Measurements from ENCODE around the gene SRP19.
"Not testable (repeated sequence)": the region's sequence is repeated elsewhere in the genome, so short reads cannot be mapped to it uniquely, and the experiment has no call there.

Gene SRP19

GRCh38 chr5:112860929-112861637 lies at the start of gene SRP19:
Gene SRP19 (plus strand): TSS chr5:112861287. CDS start chr5:112861377, 90 bp downstream.
- peak; percentile 79 to 86 for DNase-seq (ENCODE audit: low read depth in 2 of 2)

- DNase-seq (ENCODE audit: low read depth in 2 of 2), result no peak
Observed at GRCh38 chr5:112812549-112812948, 48.5 kb upstream of the SRP19 start.

GRCh38 chr5:112820246-112820645 lies 40.8 kb upstream of the SRP19 start:
- no peak for DNase-seq (ENCODE audit: low read depth in 2 of 2)

GRCh38 chr5:112822456-112822855 lies 38.6 kb upstream of the SRP19 start:
- no peak for DNase-seq (ENCODE audit: low read depth in 2 of 2)

- no peak for DNase-seq (ENCODE audit: low read depth in 2 of 2)
Observed at GRCh38 chr5:112823181-112823580, 37.9 kb upstream of the SRP19 start.

- no peak for DNase-seq (ENCODE audit: low read depth in 2 of 2)
Observed at GRCh38 chr5:112823656-112824055, 37.4 kb upstream of the SRP19 start.

- no peak for DNase-seq (ENCODE audit: low read depth in 2 of 2)
Observed at GRCh38 chr5:112824197-112824596, 36.9 kb upstream of the SRP19 start.

- no peak for DNase-seq (ENCODE audit: low read depth in 2 of 2)
Observed at GRCh38 chr5:112830378-112830777, 30.7 kb upstream of the SRP19 start.

GRCh38 chr5:112833971-112834370 lies 27.1 kb upstream of the SRP19 start:
- no peak for DNase-seq (ENCODE audit: low read depth in 2 of 2)

- DNase-seq (ENCODE audit: low read depth in 2 of 2), result no peak
Observed at GRCh38 chr5:112844489-112844888, 16.6 kb upstream of the SRP19 start.

- DNase-seq (ENCODE audit: low read depth in 2 of 2), result no peak
Observed at GRCh38 chr5:112846556-112846955, 14.5 kb upstream of the SRP19 start.

GRCh38 chr5:112847306-112847705 lies 13.8 kb upstream of the SRP19 start:
- DNase-seq (ENCODE audit: low read depth in 2 of 2), result no peak

- DNase-seq (ENCODE audit: low read depth in 2 of 2), result no peak
Observed at GRCh38 chr5:112848116-112848811, 12.8 kb upstream of the SRP19 start.

- DNase-seq (ENCODE audit: low read depth in 2 of 2), result no peak
Observed at GRCh38 chr5:112849912-112850311, 11.2 kb upstream of the SRP19 start.

- no peak for DNase-seq (ENCODE audit: low read depth in 2 of 2)
Observed at GRCh38 chr5:112854651-112855050, 6.4 kb upstream of the SRP19 start.

- no peak for DNase-seq (ENCODE audit: low read depth in 2 of 2)
Observed at GRCh38 chr5:112857866-112858265, 3.2 kb upstream of the SRP19 start.

GRCh38 chr5:112860571-112860928 lies 537 bp upstream of the SRP19 start:
- DNase-seq (ENCODE audit: low read depth in 2 of 2), result not testable (repeated sequence)

- DNase-seq (ENCODE audit: low read depth in 2 of 2), result no peak
Observed at GRCh38 chr5:112861638-112861985, 525 bp downstream of the SRP19 start.

GRCh38 chr5:112862085-112862484 lies 998 bp downstream of the SRP19 start:
- no peak for DNase-seq (ENCODE audit: low read depth in 2 of 2)

GRCh38 chr5:112863549-112863948 lies 2.5 kb downstream of the SRP19 start:
- DNase-seq (ENCODE audit: low read depth in 2 of 2), result no peak

GRCh38 chr5:112865128-112865527 lies 4.0 kb downstream of the SRP19 start:
- no peak for DNase-seq (ENCODE audit: low read depth in 2 of 2)

GRCh38 chr5:112866739-112867138 lies 5.7 kb downstream of the SRP19 start:
- no peak for DNase-seq (ENCODE audit: low read depth in 2 of 2)

- no peak for DNase-seq (ENCODE audit: low read depth in 2 of 2)
Observed at GRCh38 chr5:112867411-112867810, 6.3 kb downstream of the SRP19 start.

- no peak for DNase-seq (ENCODE audit: low read depth in 2 of 2)
Observed at GRCh38 chr5:112869948-112870347, 8.9 kb downstream of the SRP19 start.
